ENCODE results near the gene RAE1. TPM values are rescaled to one million over a fixed set of nuclear protein-coding genes. Genes with fewer than 3 reads are reported as not detected.

Gene RAE1
- total and polyA plus RNA-seq, 2 experiments from 2014 or later, result 35.4 to 43.3 TPM

GRCh38 chr20:57374343-57374930 lies 23.4 kb downstream of the RAE1 start:
- H3K27me3 ChIP-seq (ENCODE audit: insufficient read depth), result no peaks in the 10 kb centered on the region
- H3K27me3 Mint-ChIP-seq (ENCODE audit: insufficient read depth, low read depth, poor library complexity), result peaks cover 14% of the 10 kb centered on the region
- H3F3A ChIP-seq (replicated peaks; ENCODE audit: low read depth), result no peaks in the 10 kb centered on the region
- no peaks in the 10 kb centered on the region for H3K9me3 Mint-ChIP-seq
- H3K4me1 ChIP-seq (ENCODE audit: insufficient read depth), result peaks cover 7% of the 10 kb centered on the region
- H3K36me3 Mint-ChIP-seq (ENCODE audit: low read depth), result peaks cover 93% of the 10 kb centered on the region
- no peak overlapping the region for H3K4me3 ChIP-seq
- no peaks in the 10 kb centered on the region for H3K9me2 ChIP-seq (ENCODE audit: insufficient read depth)
- no peak overlapping the region for H3K4me3 Mint-ChIP-seq
- H3K27ac ChIP-seq (ENCODE audit: low read depth), result peak overlapping the region; percentile 45; the same call in 1 of the 2 replicates
- peaks cover 45% of the 10 kb centered on the region for H3K36me3 ChIP-seq (ENCODE audit: insufficient read depth)
- peaks cover 13% of the 10 kb centered on the region; the same call in 1 of the 2 replicates for H4K20me1 ChIP-seq (replicated peaks; ENCODE audit: insufficient read depth)
- 0 out of 2 replicates have a peak overlapping the region, but pooled peaks have one; percentile 20 for H3K4me2 ChIP-seq
- H3K27ac Mint-ChIP-seq, result peak overlapping the region; percentile 64
- peak; percentile 74 for ATAC-seq
- no peaks in the 10 kb centered on the region; the same call in 1 of the 2 replicates for H3K79me2 ChIP-seq (replicated peaks; ENCODE audit: insufficient read depth)
- peaks cover 21% of the 10 kb centered on the region for H3K4me1 Mint-ChIP-seq
- TF ChIP-seq NANOG (IDR thresholded peaks at IDR 0.05; ENCODE audit: borderline replicate concordance) (no peak), JUNB (IDR thresholded peaks at IDR 0.05; ENCODE audit: unreplicated experiment) (no peak), ZNF462 (CRISPR knock-in tag; IDR thresholded peaks at IDR 0.05) (no peak), CREB1 (CRISPR knock-in tag; IDR thresholded peaks at IDR 0.05; ENCODE audit: low read depth) (no peak), ETS1 (IDR thresholded peaks at IDR 0.05) (no peak), EZH2 (IDR thresholded peaks at IDR 0.05; ENCODE audit: low read depth, unreplicated experiment) (no peak), ZNF114 (CRISPR knock-in tag; IDR thresholded peaks at IDR 0.05) (no peak), STAT1 (IDR thresholded peaks at IDR 0.05; ENCODE audit: unreplicated experiment) (no peak), EZH2phosphoT487 (IDR thresholded peaks at IDR 0.05; ENCODE audit: unreplicated experiment) (no peak), ZNF331 (CRISPR knock-in tag; IDR thresholded peaks at IDR 0.05; ENCODE audit: low read depth) (no peak), POLR2AphosphoS5 (IDR thresholded peaks at IDR 0.05; ENCODE audit: low read depth) (no peak)
- peak; percentile 30 for DNase-seq (ENCODE audit: low spot score)
- no peak overlapping the region for H2AFZ ChIP-seq
